IMR-90 (cell line): Measurements from ENCODE around the gene CCK. TPM values are rescaled to one million over a fixed set of nuclear protein-coding genes. Genes with fewer than 3 reads are reported as not detected.

Source experiments
- ATAC-seq: fragments of 200-7000 bp; cut with Tn5 transposase; 2 replicates; pipeline ENCODE4 v1.9.1; 2020; ENCODE audit warnings: low read depth, mild to moderate bottlenecking, moderate library complexity
- BruUV-seq: library from RNA; stranded (reverse); fragments of 400-500 nt; replicated peaks from 2 replicates; lab custom pipeline; 2021; lab: Mats Ljungman, UMichigan
- CTCF ChIA-PET: fragments of 300-600 bp; formaldehyde crosslinking; extraction: SDS; loops from one replicate; lab custom pipeline; 2021; ENCODE audit warnings: antibody characterized with exemption; lab: Yijun Ruan, JAX
- POLR2A ChIA-PET: fragments of 300-600 bp; sonication (Branson Sonifier 250); formaldehyde crosslinking; loops from one replicate; lab custom pipeline; 2022; ENCODE audit warnings: antibody characterized with exemption; ENCODE audit not compliant: unreplicated experiment; lab: Charles Lee
- DNase-seq: peaks from one replicate; pipeline ENCODE4 v3.0.0; 2013
- H2AFZ ChIP-seq: replicated peaks from 2 replicates; pipeline ENCODE3; 2013; ENCODE audit warnings: low read length, mild to moderate bottlenecking; ENCODE audit not compliant: poor library complexity
- H2AK5ac ChIP-seq: 2 replicates; pipeline ENCODE4 v1.6.1; 2013; ENCODE audit warnings: low read depth, low read length, inconsistent platforms
- H2AK9ac ChIP-seq: replicated peaks from 2 replicates; pipeline ENCODE3; 2013; ENCODE audit warnings: mild to moderate bottlenecking, low read depth, low read length, moderate library complexity; ENCODE audit not compliant: poor library complexity
- H2BK120ac ChIP-seq: 2 replicates; pipeline ENCODE4 v1.6.1; 2013; ENCODE audit warnings: low read depth, low read length, inconsistent platforms
- H2BK15ac ChIP-seq: 3 replicates; pipeline ENCODE4 v1.6.1; 2013; ENCODE audit warnings: low read depth, low read length, inconsistent platforms
- H2BK20ac ChIP-seq: 2 replicates; pipeline ENCODE4 v1.6.1; 2013; ENCODE audit warnings: low read depth, mild to moderate bottlenecking, inconsistent platforms, low read length, moderate library complexity
- H2BK5ac ChIP-seq: 2 replicates; pipeline ENCODE4 v1.6.1; 2013; ENCODE audit warnings: mild to moderate bottlenecking, low read depth, low read length, inconsistent platforms; ENCODE audit not compliant: poor library complexity, severe bottlenecking
- H3K14ac ChIP-seq: replicated peaks from 2 replicates; pipeline ENCODE4 v1.6.1; 2013; ENCODE audit warnings: low read depth, low read length, inconsistent platforms
- H3K18ac ChIP-seq: 2 replicates; pipeline ENCODE4 v1.6.1; 2013; ENCODE audit warnings: low read depth, low read length, control low read depth
- H3K23ac ChIP-seq: 2 replicates; pipeline ENCODE4 v1.6.1; 2013; ENCODE audit warnings: low read depth, low read length, inconsistent platforms
- H3K27ac ChIP-seq: 2 replicates; pipeline ENCODE4 v1.5.1; 2013; ENCODE audit warnings: mild to moderate bottlenecking, control low read depth, low read length; ENCODE audit not compliant: insufficient read depth
- H3K27me3 ChIP-seq: 2 replicates; pipeline ENCODE4 v1.6.1; 2013; ENCODE audit warnings: low read length; ENCODE audit not compliant: control insufficient read depth, insufficient read depth
- H3K36me3 ChIP-seq: 2 replicates; pipeline ENCODE4 v1.6.1; 2013; ENCODE audit warnings: low read length, mixed read lengths; ENCODE audit not compliant: control insufficient read depth, insufficient read depth
- H3K4ac ChIP-seq: 2 replicates; pipeline ENCODE4 v1.6.1; 2013; ENCODE audit warnings: low read depth, low read length, inconsistent platforms
- H3K4me1 ChIP-seq: 2 replicates; pipeline ENCODE4 v1.6.1; 2013; ENCODE audit warnings: low read length, mixed read lengths; ENCODE audit not compliant: control insufficient read depth, insufficient read depth
- H3K4me2 ChIP-seq: 2 replicates; pipeline ENCODE4 v1.6.1; 2013; ENCODE audit warnings: low read depth, mild to moderate bottlenecking, control low read depth, low read length, moderate library complexity
- H3K4me3 ChIP-seq: 2 replicates; pipeline ENCODE4 v1.5.1; 2013; ENCODE audit warnings: low read depth, mild to moderate bottlenecking, control low read depth, low read length, moderate library complexity; ENCODE audit not compliant: insufficient read depth
- H3K56ac ChIP-seq: 2 replicates; pipeline ENCODE4 v1.6.1; 2013; ENCODE audit warnings: low read length, inconsistent platforms; ENCODE audit not compliant: insufficient read depth; ENCODE audit errors: extremely low read depth
- H3K79me1 ChIP-seq, 2 experiments: 2 replicates each; pipeline ENCODE4 v1.6.1; 2013; ENCODE audit warnings: low read length in 2 of 2, inconsistent platforms in 1 of 2, low read depth in 1 of 2
- H3K9ac ChIP-seq: 2 replicates; pipeline ENCODE4 v1.6.1; 2013; ENCODE audit warnings: low read depth, low read length, control low read depth
- H3K9me1 ChIP-seq: 2 replicates; pipeline ENCODE4 v1.6.1; 2013; ENCODE audit warnings: low read length, inconsistent platforms; ENCODE audit not compliant: insufficient read depth
- H3K9me3 ChIP-seq: 2 replicates; pipeline ENCODE4 v1.6.1; 2013; ENCODE audit warnings: low read length; ENCODE audit not compliant: control insufficient read depth, insufficient read depth
- H4K20me1 ChIP-seq: 2 replicates; pipeline ENCODE4 v1.6.1; 2013; ENCODE audit warnings: low read length, inconsistent platforms; ENCODE audit not compliant: insufficient read depth
- H4K5ac ChIP-seq: 2 replicates; pipeline ENCODE4 v1.6.1; 2013; ENCODE audit warnings: mild to moderate bottlenecking, low read depth, low read length, control low read depth
- H4K8ac ChIP-seq, 2 experiments: 2 replicates each; pipeline ENCODE4 v1.6.1; 2013; ENCODE audit warnings: low read depth in 2 of 2, low read length in 2 of 2, control low read depth in 1 of 2, inconsistent platforms in 1 of 2
- H4K91ac ChIP-seq: 2 replicates; pipeline ENCODE4 v1.6.1; 2013; ENCODE audit warnings: low read depth, low read length, inconsistent platforms; ENCODE audit not compliant: insufficient read depth
- BHLHE40 ChIP-seq: fragments of 150-350 bp; IDR thresholded peaks from 2 replicates; pipeline ENCODE4 v1.6.1; 2016; ENCODE audit warnings: mild to moderate bottlenecking, low read depth, low read length
- FOS ChIP-seq: fragments of 150-350 bp; IDR thresholded peaks from 2 replicates; pipeline ENCODE4 v1.6.1; 2016; ENCODE audit warnings: low read depth, low read length
- POLR2A ChIP-seq: IDR thresholded peaks from 2 replicates; pipeline ENCODE4 v1.6.1; 2012; ENCODE audit warnings: mild to moderate bottlenecking, low read depth, low read length
- RCOR1 ChIP-seq: IDR thresholded peaks from 2 replicates; pipeline ENCODE4 v1.6.1; 2012; ENCODE audit warnings: mild to moderate bottlenecking, low read length, improper control_type of control experiment; ENCODE audit not compliant: insufficient replicate concordance
- dilution Hi-C: fragments of 300-500 bp; cut with HindIII; formaldehyde crosslinking; loops from one replicate; pipeline ENCODE4 v1.14.3; 2018; ENCODE audit warnings: low sequenced_read_pairs; ENCODE audit not compliant: unreplicated experiment
- in situ Hi-C: fragments of 300-500 bp; cut with MboI; formaldehyde crosslinking; loops from 3 replicates; pipeline ENCODE4 v1.14.3; 2019; ENCODE audit warnings: low sequenced_read_pairs, inconsistent platforms, mixed read lengths
- intact Hi-C: fragments of 100-400 bp; cut with micrococcal nuclease; formaldehyde crosslinking; loops from 2 replicates; pipeline ENCODE4 v1.10.0; 2022
- polyA plus RNA-seq, 3 experiments: library from polyadenylated mRNA; depleted of rRNA; stranded (reverse); fragments of >200 nt; gene quantifications; 2 replicates each; pipeline ENCODE4 v1.2.3, GENCODE V29; 2012; ENCODE audit warnings: low replicate concordance in 1 of 3
- total RNA-seq: library from RNA; depleted of rRNA; stranded (reverse); fragments of >200 nt; gene quantifications from 2 replicates; pipeline ENCODE4 v1.2.3, GENCODE V29; 2012

The CCK gene
- total and polyA plus RNA-seq, 2 of the 4 experiments (the other 2 are of a cell fraction): 0.43 TPM; not detected in 1

DNA sequence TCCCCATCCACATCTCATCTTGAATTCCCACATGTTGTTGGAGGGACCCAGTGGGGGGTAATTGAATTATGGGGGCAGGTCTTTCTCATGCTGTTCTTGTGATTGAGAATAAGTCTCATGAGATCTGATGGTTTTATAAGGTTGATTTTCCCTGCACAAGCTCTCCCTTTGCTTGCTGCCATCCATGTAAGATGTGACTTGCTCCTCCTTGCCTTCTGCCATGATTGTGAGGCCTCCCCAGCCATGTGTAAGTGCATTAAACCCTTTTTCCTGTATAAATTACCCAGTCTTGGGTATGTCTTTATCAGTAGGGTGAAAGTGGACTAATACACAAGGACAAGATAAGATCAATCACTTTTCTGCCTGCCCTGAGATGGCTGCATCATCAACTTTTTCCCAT is 5.8 kb upstream of the CCK start:
- Histone ChIP-seq H3K9me1 (no peaks in the 10 kb centered on the region), H2BK20ac (no peak overlapping the region), H3K4me3 (no peak overlapping the region), H4K91ac (no peak overlapping the region), H4K8ac (no peak overlapping the region), H2BK15ac (no peak overlapping the region), H3K36me3 (no peaks in the 10 kb centered on the region), H3K27ac (no peak overlapping the region), H3K14ac (no peak overlapping the region), H3K9ac (no peak overlapping the region), H3K18ac (no peak overlapping the region), H2AFZ (no peak overlapping the region), H3K23ac (no peak overlapping the region), H3K4ac (no peak overlapping the region), H2AK5ac (no peak overlapping the region), H4K5ac (no peak overlapping the region), H3K4me1 (no peaks in the 10 kb centered on the region), H3K79me1 (no peaks in the 10 kb centered on the region), H2BK120ac (no peak overlapping the region), H3K27me3 (peaks cover 20% of the 10 kb centered on the region), H2AK9ac (no peak overlapping the region), H3K9me3 (no peaks in the 10 kb centered on the region), H3K4me2 (no peak overlapping the region), H3K56ac (no peak overlapping the region), H2BK5ac (no peak overlapping the region), H4K20me1 (no peaks in the 10 kb centered on the region)
- ATAC-seq (no peak), DNase-seq (no peak)
- CTCF ChIA-PET: no interaction called here
- in situ Hi-C loops (no loop called here), dilution Hi-C loops (no loop called here), intact Hi-C loops (no loop called here)
- TF ChIP-seq RCOR1: no peak
- no peak for TF ChIP-seq POLR2A
- TF ChIP-seq BHLHE40: no peak
- TF ChIP-seq FOS: no peak
- BruUV-seq: no TSS peak
- POLR2A ChIA-PET: no interaction called here
